Large intestine (tissue), 3 donors: ENCODE measurements around the gene LY86. TPM values are rescaled to one million over a fixed set of nuclear protein-coding genes. Genes with fewer than 3 reads are reported as not detected.

ENCODE experiments used
- DNase-seq, 2 donors: peaks; one replicate each; pipeline versions ENCODE4 v3.0.0 to v3.0.0-alpha.2; 2013
- H3K27ac ChIP-seq: one replicate; pipeline ENCODE4 v1.5.1; 2013; ENCODE audit warnings: low read length
- H3K27me3 ChIP-seq: 2 replicates; pipeline ENCODE4 v1.6.1; 2013; ENCODE audit warnings: low read length; ENCODE audit not compliant: control insufficient read depth, insufficient read depth
- H3K36me3 ChIP-seq: 2 replicates; pipeline ENCODE4 v1.6.1; 2013; ENCODE audit warnings: low read length; ENCODE audit not compliant: control insufficient read depth, insufficient read depth
- H3K4me1 ChIP-seq: one replicate; pipeline ENCODE4 v1.6.1; 2013; ENCODE audit warnings: low read length; ENCODE audit not compliant: control insufficient read depth, insufficient read depth
- H3K4me3 ChIP-seq: one replicate; pipeline ENCODE4 v1.5.1; 2013; ENCODE audit warnings: low read length
- H3K9me3 ChIP-seq: one replicate; pipeline ENCODE4 v1.6.1; 2013; ENCODE audit warnings: mild to moderate bottlenecking, low read depth, low read length, moderate library complexity; ENCODE audit not compliant: control insufficient read depth
- WGBS: methylation state at CpG from one replicate; pipeline ENCODE4 v1.1.5; 2013; ENCODE audit warnings: low lambda C conversion rate; ENCODE audit not compliant: insufficient coverage; 5-methylcytosine and 5-hydroxymethylcytosine counted together
- polyA plus RNA-seq: library from polyadenylated mRNA; unstranded; fragments of 120-200 nt; gene quantifications from one replicate; pipeline ENCODE4 v1.2.1, GENCODE V29; 2013

LY86 gene
- polyA plus RNA-seq, 1 donor, result 3.5 TPM

DNA sequence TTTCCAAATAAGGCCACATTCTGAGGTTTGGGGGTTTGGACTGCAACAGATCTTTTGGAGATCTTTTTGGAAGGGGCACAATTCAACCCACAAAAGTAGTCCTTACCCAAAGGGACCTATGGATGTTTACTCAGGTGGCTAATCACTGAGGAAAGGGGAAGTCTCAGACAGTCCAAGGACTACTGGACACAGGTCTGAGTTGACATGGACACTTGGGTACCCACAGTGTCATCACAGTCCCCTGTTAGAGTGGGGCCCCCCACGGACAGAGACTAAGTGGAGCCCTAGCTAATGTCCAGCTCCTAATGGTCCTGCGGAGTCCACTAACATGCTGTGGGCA is 101.6 kb downstream of the LY86 start:
- DNase-seq, result no peak
- peaks cover 35% of the 10 kb centered on the region for H3K4me1 ChIP-seq

DNA sequence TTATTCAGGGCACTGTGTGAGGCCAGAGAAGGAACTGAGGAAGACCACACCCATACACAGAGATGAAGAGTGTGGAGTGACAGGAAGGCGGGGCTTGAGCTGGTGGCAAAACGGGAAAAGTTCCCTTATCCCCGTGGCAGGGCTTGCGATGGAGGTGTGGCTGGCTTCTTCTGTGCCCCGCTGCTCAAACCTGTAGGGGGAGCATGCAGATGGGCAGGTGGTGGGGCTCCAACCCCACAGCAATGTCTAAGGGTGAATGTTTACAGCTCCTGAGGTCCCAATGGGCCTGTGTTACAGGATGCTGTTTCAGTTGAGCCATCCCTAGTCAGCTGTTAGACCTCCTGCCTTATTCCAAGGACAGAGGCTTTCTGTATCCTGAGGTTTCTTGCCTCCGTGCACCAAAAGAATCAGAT is 105.9 kb downstream of the LY86 start:
- DNase-seq, result no peak
- peaks cover 40% of the 10 kb centered on the region for H3K4me1 ChIP-seq

More for the DNA sequence above, 101.6 kb downstream of the LY86 start:
- no CpG with 5 or more reads among the region's 2 CpGs for WGBS
- H3K4me3 ChIP-seq, result no peak overlapping the region
- H3K27me3 ChIP-seq, result no peaks in the 10 kb centered on the region
- no peak overlapping the region for H3K27ac ChIP-seq
- H3K36me3 ChIP-seq, result no peaks in the 10 kb centered on the region
- H3K9me3 ChIP-seq, result peaks cover 7% of the 10 kb centered on the region

DNA sequence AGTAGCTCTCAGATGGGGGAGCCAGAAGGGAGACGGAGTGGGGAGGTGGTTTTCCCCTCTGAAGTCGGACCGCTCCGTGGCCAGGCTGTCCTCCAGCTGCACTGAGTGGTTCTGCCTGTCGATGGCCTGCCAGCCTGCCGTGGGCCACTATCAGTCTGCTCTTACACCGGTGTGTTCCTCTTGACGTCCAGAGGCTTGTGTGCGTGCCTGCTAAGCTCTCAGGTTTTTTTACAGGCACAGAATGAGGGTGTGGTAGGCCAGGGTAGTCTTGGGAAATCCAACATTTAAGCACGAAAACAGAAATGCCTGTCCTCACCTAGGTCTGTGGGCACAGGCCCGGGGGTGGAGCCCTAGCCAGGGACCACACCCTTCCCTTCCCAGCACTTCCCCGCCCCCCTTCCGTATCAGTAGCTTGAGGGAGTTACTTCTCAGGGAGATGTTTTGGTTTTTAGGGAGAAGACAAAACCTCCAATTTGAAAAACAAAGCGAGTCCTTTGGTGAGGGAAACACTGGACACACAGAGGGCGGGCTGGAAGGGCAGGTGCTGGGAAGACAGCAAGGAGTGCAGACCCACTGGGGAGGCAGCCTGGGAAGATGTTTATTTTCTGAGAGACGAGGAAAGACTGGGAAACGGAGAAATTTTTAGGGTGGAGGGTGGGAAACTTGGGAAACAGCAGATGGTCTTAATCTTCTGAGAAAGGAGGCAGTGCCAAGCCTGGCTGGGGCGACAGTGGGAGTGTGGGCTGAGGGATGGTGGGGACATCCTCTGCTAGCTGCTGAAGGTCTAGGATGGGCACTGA is 106.5 kb downstream of the LY86 start:
- Histone ChIP-seq H3K4me3 (no peak overlapping the region), H3K27me3 (no peaks in the 10 kb centered on the region), H3K9me3 (peaks cover 7% of the 10 kb centered on the region), H3K27ac (peak overlapping the region; percentile 56), H3K36me3 (no peaks in the 10 kb centered on the region), H3K4me1 (peaks cover 47% of the 10 kb centered on the region)
- no CpG with 5 or more reads among the region's 18 CpGs for WGBS
- DNase-seq, result peak in 1 of 2 donors; percentile 59

More for the DNA sequence above, 105.9 kb downstream of the LY86 start:
- no peak overlapping the region for H3K4me3 ChIP-seq
- WGBS, result no CpG with 5 or more reads among the region's 6 CpGs
- peaks cover 7% of the 10 kb centered on the region for H3K9me3 ChIP-seq
- no peaks in the 10 kb centered on the region for H3K36me3 ChIP-seq
- peak overlapping the region; percentile 56 for H3K27ac ChIP-seq
- H3K27me3 ChIP-seq, result no peaks in the 10 kb centered on the region

DNA sequence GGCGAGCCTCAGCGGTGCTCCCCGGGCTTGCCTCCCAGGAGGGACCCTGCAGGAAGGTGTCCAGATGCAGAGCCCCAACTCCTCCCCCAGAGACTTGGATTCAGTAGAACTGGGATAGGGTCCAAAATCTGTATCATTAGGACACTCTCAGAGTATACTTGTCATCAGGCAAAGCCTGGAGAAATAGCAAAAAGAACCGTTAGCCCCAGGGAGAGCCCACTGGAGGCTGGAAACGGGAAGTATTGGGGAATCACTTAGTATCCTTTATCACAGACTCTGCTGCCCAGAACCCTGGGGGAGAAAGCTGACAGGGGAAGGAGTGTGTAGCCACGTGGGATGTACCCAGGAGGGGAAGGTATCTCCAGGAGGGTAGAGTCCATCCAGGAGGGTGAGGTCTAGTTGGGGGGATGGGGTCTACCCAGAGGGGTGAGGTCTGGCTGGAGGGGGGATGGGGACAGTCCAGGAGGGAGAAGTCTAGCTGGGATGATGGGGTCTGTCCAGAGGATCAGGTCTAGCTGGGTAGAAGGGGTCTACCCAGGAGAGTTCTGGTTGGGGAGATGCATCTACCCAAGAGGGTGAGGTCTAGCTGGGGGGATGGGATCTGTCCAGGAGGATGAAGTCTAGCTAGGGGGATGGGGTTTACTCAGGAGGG is 107.2 kb downstream of the LY86 start:
- WGBS, result no CpG with 5 or more reads among the region's 6 CpGs
- peaks cover 54% of the 10 kb centered on the region for H3K4me1 ChIP-seq

DNA sequence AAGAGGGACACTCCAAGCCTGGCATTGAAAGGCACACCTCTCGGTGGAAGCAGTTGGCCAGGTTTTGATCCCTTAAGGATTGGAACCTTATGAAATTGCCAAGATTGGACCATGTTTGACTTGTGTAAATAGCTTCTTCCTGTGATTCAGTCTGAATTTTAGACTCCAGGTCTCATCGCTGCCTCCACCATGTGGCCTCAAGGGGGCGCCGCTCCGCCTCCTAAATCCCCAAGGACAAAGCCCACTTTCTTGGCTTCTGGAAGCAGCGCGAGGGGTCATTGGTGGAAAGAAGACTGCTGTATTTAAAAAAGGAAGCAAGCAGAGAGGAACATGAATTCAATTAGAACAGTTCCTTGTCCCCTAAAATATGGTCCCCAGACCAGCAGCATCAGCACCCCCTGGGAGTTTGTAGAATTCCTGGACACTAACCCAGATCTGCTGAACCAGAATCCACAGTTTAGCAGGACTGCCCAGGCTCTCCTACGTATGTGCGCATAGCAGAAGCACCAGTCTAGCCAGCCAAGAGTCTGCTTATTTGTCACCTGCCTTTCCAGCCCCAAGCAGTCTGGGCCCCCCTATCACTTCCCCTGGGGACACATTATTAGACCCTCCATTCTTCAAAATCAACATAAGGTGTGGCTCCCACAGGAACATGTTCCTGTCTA is 108.5 kb downstream of the LY86 start:
- H3K4me1 ChIP-seq, result peaks cover 59% of the 10 kb centered on the region
- no peaks in the 10 kb centered on the region for H3K27me3 ChIP-seq
- peak; percentile 69 to 79 for DNase-seq
- H3K4me3 ChIP-seq, result no peak overlapping the region
- no peaks in the 10 kb centered on the region for H3K36me3 ChIP-seq
- no peaks in the 10 kb centered on the region for H3K9me3 ChIP-seq
- H3K27ac ChIP-seq, result peak overlapping the region; percentile 75
- WGBS, result no CpG with 5 or more reads among the region's 9 CpGs

More for the DNA sequence above, 107.2 kb downstream of the LY86 start:
- peak in 1 of 2 donors; percentile 43 for DNase-seq
- Histone ChIP-seq H3K27ac (no peak overlapping the region), H3K9me3 (peaks cover 7% of the 10 kb centered on the region), H3K4me3 (no peak overlapping the region), H3K36me3 (no peaks in the 10 kb centered on the region), H3K27me3 (no peaks in the 10 kb centered on the region)

DNA sequence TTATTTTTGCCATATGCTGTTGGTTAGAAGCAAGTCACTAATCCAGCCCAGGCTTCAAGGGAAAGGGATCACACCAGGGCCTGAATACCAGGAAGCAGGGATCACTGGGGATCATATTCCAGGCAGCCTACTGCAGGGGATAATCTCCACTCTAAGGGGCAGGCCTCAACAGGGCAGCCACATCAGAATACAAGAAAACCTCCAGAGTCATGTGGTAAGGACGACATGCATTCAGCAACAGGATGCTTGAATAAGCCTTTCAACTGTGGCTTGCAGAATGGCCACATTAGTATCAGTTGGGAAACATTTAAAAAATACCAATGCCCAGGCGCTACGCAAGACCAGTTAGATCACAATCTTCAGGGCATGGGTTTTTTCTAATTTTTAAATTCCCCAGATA is 109.1 kb downstream of the LY86 start:
- Histone ChIP-seq H3K9me3 (no peaks in the 10 kb centered on the region), H3K27ac (peak overlapping the region; percentile 75), H3K27me3 (no peaks in the 10 kb centered on the region), H3K36me3 (no peaks in the 10 kb centered on the region), H3K4me3 (no peak overlapping the region), H3K4me1 (peaks cover 62% of the 10 kb centered on the region)
- no peak for DNase-seq
- 100% methylated on average over 2 of the region's 3 CpGs for WGBS

DNA sequence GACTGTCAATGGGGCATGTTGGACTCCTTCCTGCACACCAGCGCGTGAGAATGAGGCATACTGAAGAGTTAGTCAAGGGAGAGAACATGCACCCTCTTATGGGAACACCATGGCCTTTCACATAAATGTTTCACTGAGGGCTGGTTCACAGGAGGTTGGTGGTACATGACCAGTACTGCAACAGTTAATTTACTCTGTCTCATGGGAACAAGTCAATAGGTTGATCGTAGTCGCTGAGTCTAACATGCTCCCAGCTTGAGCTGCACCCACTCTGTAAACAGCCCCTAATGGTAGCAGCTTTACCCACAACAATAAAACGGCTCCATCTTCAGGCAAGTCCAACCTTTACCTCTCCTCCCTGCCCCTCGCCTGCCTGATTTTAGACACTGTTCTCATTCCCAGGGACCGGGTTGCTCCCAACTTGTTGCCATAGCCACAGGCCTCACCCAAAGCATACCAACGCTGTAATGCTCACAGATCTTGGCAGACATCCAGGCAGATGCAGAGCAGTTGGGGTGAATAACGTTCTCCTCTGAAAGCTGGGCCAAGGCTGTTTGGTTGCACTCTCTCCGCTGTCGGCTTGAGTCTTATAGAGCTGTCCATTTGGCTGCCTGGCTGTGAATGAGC is 111.3 kb downstream of the LY86 start:
- no peaks in the 10 kb centered on the region for H3K36me3 ChIP-seq
- H3K4me3 ChIP-seq, result no peak overlapping the region
- WGBS, result 0% methylated on average over 1 of the region's 11 CpGs
- peak; percentile 89 to 94 for DNase-seq
- H3K27me3 ChIP-seq, result no peaks in the 10 kb centered on the region
- H3K4me1 ChIP-seq, result peaks cover 73% of the 10 kb centered on the region
- no peaks in the 10 kb centered on the region for H3K9me3 ChIP-seq
- peak overlapping the region; percentile 55 for H3K27ac ChIP-seq

DNA sequence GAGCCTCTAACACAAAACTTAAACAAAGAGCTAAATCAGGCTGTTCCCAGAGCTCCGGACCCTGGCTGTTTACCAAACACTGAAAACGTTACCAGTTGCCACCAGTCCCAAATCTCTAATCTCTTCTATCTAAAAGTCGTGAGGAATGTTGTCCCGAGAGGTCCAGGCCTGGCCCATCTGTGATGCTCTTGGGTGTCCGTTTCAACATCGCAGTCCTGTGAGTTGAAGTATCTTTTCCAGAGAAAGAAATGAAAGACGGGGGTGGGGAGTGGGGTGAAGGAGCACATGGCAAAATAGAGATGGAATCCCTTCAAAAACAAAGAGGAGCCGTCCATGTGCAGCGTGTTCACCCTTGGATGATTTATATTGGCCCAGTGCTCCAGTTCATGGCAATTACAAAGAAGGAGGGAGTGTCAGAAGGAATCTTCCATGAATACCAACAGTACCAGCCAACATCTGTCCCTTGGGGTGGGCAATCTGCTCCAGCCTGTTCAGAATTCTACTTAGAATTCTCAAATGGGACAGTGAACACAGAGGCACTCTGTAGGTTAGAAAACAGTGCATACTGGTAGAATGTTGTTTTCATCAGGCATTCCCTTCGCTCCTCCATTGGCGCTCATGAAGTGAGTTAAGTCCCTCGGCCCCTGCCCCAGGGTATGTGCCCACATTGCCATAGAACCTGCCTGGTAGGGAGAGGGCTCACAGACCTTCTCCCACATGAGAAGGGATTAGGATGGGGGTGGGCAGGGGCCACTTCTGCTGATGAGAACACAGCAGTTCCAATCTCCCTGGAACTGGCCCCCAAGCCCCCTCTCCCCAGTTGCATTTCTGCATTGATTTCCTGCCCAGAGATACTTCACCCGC is 112.1 kb downstream of the LY86 start:
- Histone ChIP-seq H3K4me3 (no peak overlapping the region), H3K9me3 (no peaks in the 10 kb centered on the region), H3K27me3 (no peaks in the 10 kb centered on the region), H3K36me3 (no peaks in the 10 kb centered on the region), H3K4me1 (peaks cover 71% of the 10 kb centered on the region), H3K27ac (peak overlapping the region; percentile 55)
- WGBS, result 100% methylated on average over 1 of the region's 13 CpGs
- no peak for DNase-seq

DNA sequence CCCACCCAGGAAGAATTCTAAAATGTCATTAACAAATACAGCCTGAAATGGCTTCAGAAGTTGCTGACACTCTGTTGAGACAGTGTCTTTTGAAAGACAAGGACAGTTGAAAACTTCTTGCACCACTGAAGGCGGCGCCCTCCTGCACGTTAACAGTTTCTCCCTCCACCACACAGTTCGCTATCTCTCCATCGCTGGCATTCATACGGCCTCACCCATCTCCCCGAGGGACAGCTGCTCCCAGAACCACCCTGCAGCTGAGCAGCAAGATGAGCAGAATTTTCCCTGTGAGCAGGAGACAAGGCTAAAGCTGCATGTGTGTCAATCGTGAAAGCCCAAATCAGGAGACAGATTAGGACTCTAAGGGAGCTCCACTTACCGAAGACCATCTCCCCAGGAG is 113.3 kb downstream of the LY86 start:
- Histone ChIP-seq H3K27me3 (no peaks in the 10 kb centered on the region), H3K27ac (no peak overlapping the region), H3K36me3 (no peaks in the 10 kb centered on the region), H3K4me3 (no peak overlapping the region), H3K4me1 (peaks cover 61% of the 10 kb centered on the region), H3K9me3 (no peaks in the 10 kb centered on the region)
- no CpG with 5 or more reads among the region's 9 CpGs for WGBS
- peak in 1 of 2 donors; percentile 65 for DNase-seq
